Endodermal cell (in vitro differentiated cells): Measurements from ENCODE around the gene MRPL1. TPM values are rescaled to one million over a fixed set of nuclear protein-coding genes. Genes with fewer than 3 reads are reported as not detected.

Experiments
- DNase-seq: peaks from one replicate; pipeline ENCODE4 v3.0.0-alpha.2; 2017
- H3K27ac ChIP-seq: 2 replicates; pipeline ENCODE4 v1.5.1; 2013; ENCODE audit warnings: mild to moderate bottlenecking, low read depth, low read length, moderate library complexity
- H3K27me3 ChIP-seq: 2 replicates; pipeline ENCODE4 v1.6.1; 2013; ENCODE audit warnings: mild to moderate bottlenecking, low read length, moderate library complexity; ENCODE audit not compliant: insufficient read depth, control insufficient read depth, poor library complexity, severe bottlenecking
- H3K36me3 ChIP-seq: 2 replicates; pipeline ENCODE4 v1.7.0; 2013; ENCODE audit warnings: mild to moderate bottlenecking, low read length, moderate library complexity; ENCODE audit not compliant: control insufficient read depth, insufficient read depth
- H3K4me1 ChIP-seq: one replicate; pipeline ENCODE4 v1.7.0; 2013; ENCODE audit warnings: low read length; ENCODE audit not compliant: control insufficient read depth, insufficient read depth
- H3K4me3 ChIP-seq: 2 replicates; pipeline ENCODE4 v1.5.1; 2013; ENCODE audit warnings: mild to moderate bottlenecking, low read length, moderate library complexity
- H3K9ac ChIP-seq: 2 replicates; pipeline ENCODE4 v1.6.1; 2013; ENCODE audit warnings: mild to moderate bottlenecking, low read length, moderate library complexity; ENCODE audit not compliant: poor library complexity, severe bottlenecking; ENCODE audit errors: extremely low read depth
- H3K9me3 ChIP-seq: 2 replicates; pipeline ENCODE4 v1.6.1; 2013; ENCODE audit warnings: mild to moderate bottlenecking, low read length, moderate library complexity; ENCODE audit not compliant: control insufficient read depth
- H3K27ac Mint-ChIP-seq: 2 replicates; pipeline ENCODE4 v1.8.0; 2020; ENCODE audit warnings: mixed read lengths
- H3K27me3 Mint-ChIP-seq: 2 replicates; pipeline ENCODE4 v1.8.0; 2021; ENCODE audit warnings: mild to moderate bottlenecking, mixed read lengths; ENCODE audit not compliant: insufficient read depth
- H3K36me3 Mint-ChIP-seq: 2 replicates; pipeline ENCODE4 v1.8.0; 2020; ENCODE audit warnings: low read depth, mixed read lengths
- H3K4me1 Mint-ChIP-seq: 2 replicates; pipeline ENCODE4 v1.8.0; 2020; ENCODE audit warnings: mixed read lengths
- H3K4me3 Mint-ChIP-seq: 2 replicates; pipeline ENCODE4 v1.8.0; 2020; ENCODE audit warnings: mild to moderate bottlenecking, moderate library complexity, mixed read lengths
- H3K9me3 Mint-ChIP-seq: 2 replicates; pipeline ENCODE4 v1.8.0; 2020; ENCODE audit warnings: mild to moderate bottlenecking, mixed read lengths
- WGBS, 2 experiments: methylation state at CpG; one replicate each; pipeline versions ENCODE4 v1.1.5 to v1.1.7; 2013; ENCODE audit warnings: missing lambda C conversion rate in 2 of 2, mixed read lengths in 1 of 2; ENCODE audit not compliant: insufficient coverage in 1 of 2, insufficient read length in 1 of 2; 5-methylcytosine and 5-hydroxymethylcytosine counted together
- total RNA-seq, 2 donors: library from RNA; stranded (reverse); fragmentation: NEBNext Ultra II Directional in 1 of 2; extraction: Animal tissue kit (Norgen Biotek cat#: 25700) in 1 of 2; gene quantifications; 2 replicates in 1 of 2; 3 replicates in 1 of 2; pipeline ENCODE4 v1.2.1, GENCODE V29; 2021
- TF ChIP-seq, protein P1 (sequence below): fragments of 200-600 bp; sonication (generic); conservative IDR thresholded peaks from 2 replicates; pipeline ENCODE4 v1.5.0; 2021; ENCODE audit warnings: antibody characterized with exemption, mild to moderate bottlenecking

MRPL1 gene
- total RNA-seq, 2 donors from 2014 or later: 31.7 to 46.4 TPM

DNA sequence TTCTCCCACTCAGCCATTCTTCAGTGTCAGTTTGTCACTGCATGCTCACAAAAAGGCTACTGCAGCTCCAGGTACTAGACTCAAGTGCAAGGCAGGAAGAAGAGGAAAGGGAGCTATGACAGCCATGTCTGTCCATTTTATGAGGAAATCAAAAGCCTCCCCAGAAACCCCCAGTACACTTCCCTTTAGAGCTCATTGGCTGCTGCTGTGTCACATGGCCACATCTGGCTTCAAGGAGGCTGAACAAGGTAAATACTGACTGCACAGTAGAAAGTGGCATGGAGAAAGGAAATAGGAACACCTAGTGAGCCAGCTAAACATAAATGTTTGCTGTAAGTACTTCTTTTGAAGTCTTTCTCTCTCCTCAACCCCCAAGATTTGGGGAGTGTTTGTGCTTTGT, 127.3 kb downstream of the MRPL1 start:
- Histone ChIP-seq H3K9ac (no peak overlapping the region), H3K4me3 (no peak overlapping the region), H3K4me1 (no peaks in the 10 kb centered on the region), H3K9me3 (peaks cover 7% of the 10 kb centered on the region), H3K27me3 (no peaks in the 10 kb centered on the region), H3K27ac (no peak overlapping the region), H3K36me3 (no peaks in the 10 kb centered on the region)
- H3K27me3 Mint-ChIP-seq: no peaks in the 10 kb centered on the region
- no peaks in the 10 kb centered on the region for H3K36me3 Mint-ChIP-seq
- peaks cover 3% of the 10 kb centered on the region for H3K9me3 Mint-ChIP-seq
- H3K4me3 Mint-ChIP-seq: no peak overlapping the region
- TF ChIP-seq, protein P1, sequence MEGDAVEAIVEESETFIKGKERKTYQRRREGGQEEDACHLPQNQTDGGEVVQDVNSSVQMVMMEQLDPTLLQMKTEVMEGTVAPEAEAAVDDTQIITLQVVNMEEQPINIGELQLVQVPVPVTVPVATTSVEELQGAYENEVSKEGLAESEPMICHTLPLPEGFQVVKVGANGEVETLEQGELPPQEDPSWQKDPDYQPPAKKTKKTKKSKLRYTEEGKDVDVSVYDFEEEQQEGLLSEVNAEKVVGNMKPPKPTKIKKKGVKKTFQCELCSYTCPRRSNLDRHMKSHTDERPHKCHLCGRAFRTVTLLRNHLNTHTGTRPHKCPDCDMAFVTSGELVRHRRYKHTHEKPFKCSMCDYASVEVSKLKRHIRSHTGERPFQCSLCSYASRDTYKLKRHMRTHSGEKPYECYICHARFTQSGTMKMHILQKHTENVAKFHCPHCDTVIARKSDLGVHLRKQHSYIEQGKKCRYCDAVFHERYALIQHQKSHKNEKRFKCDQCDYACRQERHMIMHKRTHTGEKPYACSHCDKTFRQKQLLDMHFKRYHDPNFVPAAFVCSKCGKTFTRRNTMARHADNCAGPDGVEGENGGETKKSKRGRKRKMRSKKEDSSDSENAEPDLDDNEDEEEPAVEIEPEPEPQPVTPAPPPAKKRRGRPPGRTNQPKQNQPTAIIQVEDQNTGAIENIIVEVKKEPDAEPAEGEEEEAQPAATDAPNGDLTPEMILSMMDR: no peak
- no peak overlapping the region for H3K27ac Mint-ChIP-seq
- peaks cover 15% of the 10 kb centered on the region for H3K4me1 Mint-ChIP-seq
- no peak for DNase-seq

DNA sequence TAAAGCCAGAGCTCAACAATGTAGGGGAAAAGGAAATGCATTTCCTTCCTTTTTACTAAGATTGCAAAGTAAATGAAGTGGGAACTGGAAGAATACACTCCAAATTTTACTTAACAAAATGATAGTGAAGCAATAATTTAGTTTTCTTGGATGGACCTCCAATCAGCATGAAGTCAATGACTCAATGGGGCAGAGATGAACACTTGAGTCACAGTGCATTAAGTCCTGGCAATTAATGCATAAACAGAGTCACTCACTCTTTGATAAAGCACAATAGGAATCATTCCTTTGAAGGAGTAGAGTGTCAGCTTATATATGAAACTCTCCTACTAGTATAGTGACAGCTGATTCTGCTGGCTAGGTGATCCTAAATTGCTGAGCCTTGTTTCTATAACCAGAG, 127.8 kb downstream of the MRPL1 start:
- H3K9me3 Mint-ChIP-seq: no peaks in the 10 kb centered on the region
- peaks cover 15% of the 10 kb centered on the region for H3K4me1 Mint-ChIP-seq
- no peaks in the 10 kb centered on the region for H3K27me3 Mint-ChIP-seq
- TF ChIP-seq, protein P1: no peak
- H3K4me3 Mint-ChIP-seq: no peak overlapping the region
- Histone ChIP-seq H3K27me3 (no peaks in the 10 kb centered on the region), H3K4me1 (no peaks in the 10 kb centered on the region), H3K36me3 (no peaks in the 10 kb centered on the region), H3K27ac (no peak overlapping the region), H3K9me3 (peaks cover 2% of the 10 kb centered on the region), H3K4me3 (no peak overlapping the region), H3K9ac (no peak overlapping the region)
- H3K27ac Mint-ChIP-seq: no peak overlapping the region
- DNase-seq: no peak
- no peaks in the 10 kb centered on the region for H3K36me3 Mint-ChIP-seq

- TF ChIP-seq, protein P1: no peak
- H3K9me3 Mint-ChIP-seq: no peaks in the 10 kb centered on the region
- H3K4me1 Mint-ChIP-seq: peaks cover 15% of the 10 kb centered on the region
- no peak overlapping the region for H3K27ac Mint-ChIP-seq
- no peak overlapping the region for H3K4me3 Mint-ChIP-seq
- no peaks in the 10 kb centered on the region for H3K9me3 ChIP-seq
- no peaks in the 10 kb centered on the region for H3K36me3 ChIP-seq
- 96 to 100% methylated on average over 1 to 2 of the region's 2 CpGs for WGBS, 2 experiments
- no peaks in the 10 kb centered on the region for H3K4me1 ChIP-seq
- no peak overlapping the region for H3K27ac ChIP-seq
- H3K36me3 Mint-ChIP-seq: no peaks in the 10 kb centered on the region
- H3K27me3 Mint-ChIP-seq: no peaks in the 10 kb centered on the region
- no peak for DNase-seq
- H3K4me3 ChIP-seq: no peak overlapping the region
- H3K27me3 ChIP-seq: no peaks in the 10 kb centered on the region
- no peak overlapping the region for H3K9ac ChIP-seq
Observed at GRCh38 chr4:77990904-77991358, 128.3 kb downstream of the MRPL1 start.
